ENCODE data around the gene CFAP141.

GRCh38 chr1:154240294-154240833 lies 34.2 kb upstream of the CFAP141 start:
- TF ChIP-seq CTCF (IDR thresholded peaks at IDR 0.05; ENCODE audit: poor library complexity, severe bottlenecking) (no peak), POLR2AphosphoS5 (IDR thresholded peaks at IDR 0.05) (no peak), EZH2 (IDR thresholded peaks at IDR 0.05; ENCODE audit: borderline replicate concordance, insufficient read depth, low read length, poor library complexity, severe bottlenecking) (no peak), RAD21 (conservative IDR thresholded peaks at IDR 0.05) (no peak), MXI1 (conservative IDR thresholded peaks at IDR 0.05; ENCODE audit: poor library complexity, severe bottlenecking) (no peak)
